Neutrophil (primary cell): Measurements from ENCODE around the gene ARMC7.
"Not testable (repeated sequence)": the region's sequence is repeated elsewhere in the genome, so short reads cannot be mapped to it uniquely, and the experiment has no call there.

Experiments
- H3K27ac ChIP-seq: fragments of 200-600 bp; sonication (generic); 2 replicates; pipeline ENCODE4 v1.5.1; 2016; ENCODE audit warnings: mild to moderate bottlenecking, moderate library complexity
- H3K27me3 ChIP-seq: fragments of 200-600 bp; sonication (generic); 2 replicates; pipeline ENCODE4 v1.6.0; 2016; ENCODE audit warnings: mild to moderate bottlenecking
- H3K36me3 ChIP-seq: fragments of 200-600 bp; sonication (generic); 2 replicates; pipeline ENCODE4 v1.5.1; 2017
- H3K4me1 ChIP-seq, 2 experiments: fragments of 200-600 bp in 1 of 2; sonication (generic) in 1 of 2; 1 replicate in 1 of 2; 2 replicates in 1 of 2; pipeline versions ENCODE4 v1.5.1 to v1.6.1; 2013 to 2016; ENCODE audit warnings: low read depth in 1 of 2, low read length in 1 of 2, mild to moderate bottlenecking in 1 of 2, moderate library complexity in 1 of 2; ENCODE audit not compliant: control insufficient read depth in 1 of 2, insufficient read depth in 1 of 2
- H3K4me3 ChIP-seq, 2 experiments: fragments of 200-600 bp in 1 of 2; sonication (generic) in 1 of 2; 1 replicate in 1 of 2; 2 replicates in 1 of 2; pipeline ENCODE4 v1.5.1; 2013 to 2016; ENCODE audit warnings: low read depth in 1 of 2, low read length in 1 of 2, mild to moderate bottlenecking in 1 of 2, moderate library complexity in 1 of 2
- H3K9me3 ChIP-seq: fragments of 200-600 bp; sonication (generic); 2 replicates; pipeline ENCODE4 v1.5.1; 2016
- CTCF ChIP-seq: fragments of 200-600 bp; sonication (generic); IDR thresholded peaks from 2 replicates; pipeline ENCODE4 v1.5.1; 2016; ENCODE audit warnings: antibody characterized with exemption

ARMC7 gene

GRCh38 chr17:75133001-75133400 lies 23.2 kb downstream of the ARMC7 start:
- peaks cover 45% of the 10 kb centered on the region for H3K36me3 ChIP-seq
- no peak overlapping the region for H3K4me3 ChIP-seq
- no peak overlapping the region for H3K27ac ChIP-seq
- H3K27me3 ChIP-seq = no peaks in the 10 kb centered on the region
- peaks cover 18 to 26% of the 10 kb centered on the region in 2 experiments for H3K4me1 ChIP-seq
- no peak for TF ChIP-seq CTCF
- no peaks in the 10 kb centered on the region for H3K9me3 ChIP-seq

GRCh38 chr17:75133607-75134347 lies 24.0 kb downstream of the ARMC7 start:
- not testable (repeated sequence) for H3K27me3 ChIP-seq, H3K27ac ChIP-seq, H3K4me3 ChIP-seq, H3K9me3 ChIP-seq
- Histone ChIP-seq H3K36me3 (peaks cover 42% of the 10 kb centered on the region), H3K4me1 (peaks cover 18 to 26% of the 10 kb centered on the region in 2 experiments)

GRCh38 chr17:75135452-75135851 lies 25.7 kb downstream of the ARMC7 start:
- H3K27ac ChIP-seq = no peak overlapping the region
- no peaks in the 10 kb centered on the region for H3K27me3 ChIP-seq
- H3K4me3 ChIP-seq = no peak overlapping the region
- no peak for TF ChIP-seq CTCF
- peaks cover 44% of the 10 kb centered on the region for H3K36me3 ChIP-seq
- H3K4me1 ChIP-seq = peaks cover 15 to 20% of the 10 kb centered on the region in 2 experiments
- no peaks in the 10 kb centered on the region for H3K9me3 ChIP-seq

- peaks cover 14 to 20% of the 10 kb centered on the region in 2 experiments for H3K4me1 ChIP-seq
- H3K36me3 ChIP-seq = peaks cover 47% of the 10 kb centered on the region
- no peak overlapping the region for H3K4me3 ChIP-seq
- H3K27ac ChIP-seq = no peak overlapping the region
- no peaks in the 10 kb centered on the region for H3K9me3 ChIP-seq
- no peaks in the 10 kb centered on the region for H3K27me3 ChIP-seq
- no peak for TF ChIP-seq CTCF
Observed at GRCh38 chr17:75135946-75136345, 26.2 kb downstream of the ARMC7 start.

DNA sequence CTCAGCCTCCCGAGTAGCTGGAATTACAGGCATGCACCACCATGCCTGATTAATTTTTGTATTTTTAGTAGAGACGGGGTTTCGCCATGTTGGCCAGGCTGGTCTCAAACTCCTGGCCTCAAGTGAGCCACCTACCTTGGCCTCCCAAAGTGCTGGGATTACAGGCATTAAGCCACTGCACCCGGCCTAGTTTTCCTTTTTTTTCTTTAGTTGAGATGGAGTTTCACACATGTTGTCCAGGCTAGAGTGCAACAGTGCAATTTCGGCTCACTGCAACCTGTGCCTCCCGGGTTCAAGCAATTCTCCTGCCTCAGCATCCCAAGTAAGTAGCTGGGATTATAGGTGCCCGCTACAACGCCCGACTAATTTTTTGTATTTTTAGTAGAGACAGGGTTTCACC lies 28.0 kb downstream of the ARMC7 start:
- H3K27ac ChIP-seq, H3K4me3 ChIP-seq, H3K27me3 ChIP-seq, H3K9me3 ChIP-seq: not testable (repeated sequence)
- Histone ChIP-seq H3K36me3 (peaks cover 58% of the 10 kb centered on the region), H3K4me1 (peaks cover 9 to 13% of the 10 kb centered on the region in 2 experiments)

GRCh38 chr17:75138519-75138918 lies 28.8 kb downstream of the ARMC7 start:
- H3K4me1 ChIP-seq = peaks cover 9 to 13% of the 10 kb centered on the region in 2 experiments
- no peak for TF ChIP-seq CTCF
- H3K4me3 ChIP-seq = no peak overlapping the region
- H3K9me3 ChIP-seq = no peaks in the 10 kb centered on the region
- H3K27ac ChIP-seq = no peak overlapping the region
- H3K36me3 ChIP-seq = peaks cover 61% of the 10 kb centered on the region
- no peaks in the 10 kb centered on the region for H3K27me3 ChIP-seq
